NOMO-1 treated with DMSO at 0.1 percent for 48 hours (cell line): Measurements from ENCODE around the gene CDK16.
"Not testable (repeated sequence)": the region's sequence is repeated elsewhere in the genome, so short reads cannot be mapped to it uniquely, and the experiment has no call there.

Experiments
- DNase-seq: peaks from one replicate; lab custom pipeline; 2025; ENCODE audit not compliant: unreplicated experiment; lab: John Stamatoyannopoulos, UW

CDK16 gene

GRCh38 chrX:47247206-47247998 lies 28.9 kb downstream of the CDK16 start:
- no peak for DNase-seq

GRCh38 chrX:47247999-47248320 lies 29.5 kb downstream of the CDK16 start:
- DNase-seq, result no peak

- DNase-seq, result no peak
Measured at GRCh38 chrX:47248576-47248975, 30.1 kb downstream of the CDK16 start.

- DNase-seq, result no peak
Measured at GRCh38 chrX:47250017-47250347, 31.5 kb downstream of the CDK16 start.

- DNase-seq, result not testable (repeated sequence)
Measured at GRCh38 chrX:47257620-47258019, 39.1 kb downstream of the CDK16 start.

GRCh38 chrX:47264483-47265173 lies 46.1 kb downstream of the CDK16 start:
- DNase-seq, result peak; percentile 18

GRCh38 chrX:47266643-47267042 lies 48.2 kb downstream of the CDK16 start:
- no peak for DNase-seq

- DNase-seq, result no peak
Measured at GRCh38 chrX:47272013-47272408, 53.5 kb downstream of the CDK16 start.

- no peak for DNase-seq
Measured at GRCh38 chrX:47273011-47273730, 54.7 kb downstream of the CDK16 start.

GRCh38 chrX:47278691-47279090 lies 60.2 kb downstream of the CDK16 start:
- no peak for DNase-seq
